Measurements from ENCODE around the gene PRKG1.

DNA sequence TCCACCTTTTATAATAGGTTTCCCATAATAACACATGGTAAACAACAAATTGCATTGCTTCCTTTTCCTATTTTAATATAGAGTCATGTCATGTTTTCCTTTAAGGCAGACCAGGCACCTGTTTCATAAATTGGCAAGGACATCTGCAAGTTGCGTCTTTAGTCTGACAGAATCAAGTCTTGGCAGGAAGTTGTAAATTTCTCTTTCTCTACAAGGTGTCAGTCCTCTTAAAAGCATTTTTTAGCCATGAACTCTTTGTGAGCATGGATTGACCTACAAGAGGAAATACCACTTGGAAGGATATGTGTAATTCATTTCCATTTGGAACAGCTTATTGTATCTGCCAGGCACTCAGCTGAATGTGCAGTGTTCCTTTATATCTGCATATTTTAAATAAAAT is 176.8 kb downstream of the PRKG1 start:
- TF ChIP-seq, protein P1, sequence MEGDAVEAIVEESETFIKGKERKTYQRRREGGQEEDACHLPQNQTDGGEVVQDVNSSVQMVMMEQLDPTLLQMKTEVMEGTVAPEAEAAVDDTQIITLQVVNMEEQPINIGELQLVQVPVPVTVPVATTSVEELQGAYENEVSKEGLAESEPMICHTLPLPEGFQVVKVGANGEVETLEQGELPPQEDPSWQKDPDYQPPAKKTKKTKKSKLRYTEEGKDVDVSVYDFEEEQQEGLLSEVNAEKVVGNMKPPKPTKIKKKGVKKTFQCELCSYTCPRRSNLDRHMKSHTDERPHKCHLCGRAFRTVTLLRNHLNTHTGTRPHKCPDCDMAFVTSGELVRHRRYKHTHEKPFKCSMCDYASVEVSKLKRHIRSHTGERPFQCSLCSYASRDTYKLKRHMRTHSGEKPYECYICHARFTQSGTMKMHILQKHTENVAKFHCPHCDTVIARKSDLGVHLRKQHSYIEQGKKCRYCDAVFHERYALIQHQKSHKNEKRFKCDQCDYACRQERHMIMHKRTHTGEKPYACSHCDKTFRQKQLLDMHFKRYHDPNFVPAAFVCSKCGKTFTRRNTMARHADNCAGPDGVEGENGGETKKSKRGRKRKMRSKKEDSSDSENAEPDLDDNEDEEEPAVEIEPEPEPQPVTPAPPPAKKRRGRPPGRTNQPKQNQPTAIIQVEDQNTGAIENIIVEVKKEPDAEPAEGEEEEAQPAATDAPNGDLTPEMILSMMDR (IDR thresholded peaks at IDR 0.05) = no peak
- no peak for TF ChIP-seq EP300 (IDR thresholded peaks at IDR 0.05)
- no peak for TF ChIP-seq POLR2A (IDR thresholded peaks at IDR 0.05)
